Activated CD4-positive, alpha-beta T cell treated with anti-CD3 and anti-CD28 coated beads, Interleukin-2, amount 50 U/mL, for 24 hours (primary cell): ENCODE results near the gene CD2.
A peak's percentile ranks its signal among the peaks of the same experiment; 100 is the strongest.
"Not testable (repeated sequence)": the region's sequence is repeated elsewhere in the genome, so short reads cannot be mapped to it uniquely, and the experiment has no call there.

Experiments used
- DNase-seq, 2 donors: peaks; one replicate each; pipeline ENCODE4 v3.0.0-alpha.2; 2020; ENCODE audit warnings: low read depth in 1 of 2, low spot score in 1 of 2

CD2 gene

GRCh38 chr1:116731439-116731838, 22.8 kb upstream of the CD2 start:
- no peak for DNase-seq

- no peak for DNase-seq
Observed at GRCh38 chr1:116732726-116733125, 21.5 kb upstream of the CD2 start.

GRCh38 chr1:116733476-116734365, 20.5 kb upstream of the CD2 start:
- no peak for DNase-seq

- DNase-seq, result no peak
Observed at GRCh38 chr1:116735246-116735645, 19.0 kb upstream of the CD2 start.

- DNase-seq, result peak; percentile 60 to 66
Observed at GRCh38 chr1:116737020-116737854, 17.0 kb upstream of the CD2 start.

GRCh38 chr1:116737855-116738321, 16.3 kb upstream of the CD2 start:
- peak in 1 of 2 donors; percentile 51 for DNase-seq

- DNase-seq, result peak in 1 of 2 donors; percentile 80
Observed at GRCh38 chr1:116738673-116739370, 15.4 kb upstream of the CD2 start.

- no peak for DNase-seq
Observed at GRCh38 chr1:116739371-116740012, 14.7 kb upstream of the CD2 start.

GRCh38 chr1:116740296-116740695, 13.9 kb upstream of the CD2 start:
- DNase-seq, result no peak

GRCh38 chr1:116740746-116741145, 13.5 kb upstream of the CD2 start:
- no peak for DNase-seq

GRCh38 chr1:116741836-116742565, 12.2 kb upstream of the CD2 start:
- no peak for DNase-seq

- DNase-seq, result no peak
Observed at GRCh38 chr1:116743535-116743934, 10.7 kb upstream of the CD2 start.

GRCh38 chr1:116748272-116748671, 6.0 kb upstream of the CD2 start:
- DNase-seq, result no peak

GRCh38 chr1:116751146-116751545, 3.1 kb upstream of the CD2 start:
- DNase-seq, result no peak

- no peak for DNase-seq
Observed at GRCh38 chr1:116751621-116752020, 2.6 kb upstream of the CD2 start.

GRCh38 chr1:116753312-116753711, 918 bp upstream of the CD2 start:
- no peak for DNase-seq

GRCh38 chr1:116755066-116755465, 836 bp downstream of the CD2 start:
- DNase-seq, result no peak

GRCh38 chr1:116755681-116756080, 1.5 kb downstream of the CD2 start:
- DNase-seq, result no peak

GRCh38 chr1:116756092-116756491, 1.9 kb downstream of the CD2 start:
- DNase-seq, result not testable (repeated sequence)

- not testable (repeated sequence) for DNase-seq
Observed at GRCh38 chr1:116758456-116758815, 4.2 kb downstream of the CD2 start.
